Measurements from ENCODE around the gene CWC25.
"Not testable (repeated sequence)": the region's sequence is repeated elsewhere in the genome, so short reads cannot be mapped to it uniquely, and the experiment has no call there.

CWC25 gene

GRCh38 chr17:38853292-38854219 lies 28.4 kb upstream of the CWC25 start, which contains the start of gene RPL23:
RPL23 (minus strand) TSS chr17:38853721; CDS start chr17:38853710, 11 bp downstream.
- DNase-seq (ENCODE audit: low read depth in 2 of 2), result peak; percentile 85 to 86

- DNase-seq (ENCODE audit: low read depth in 2 of 2), result no peak
Measured at GRCh38 chr17:38852771-38853291, 27.7 kb upstream of the CWC25 start.

- no peak for DNase-seq (ENCODE audit: low read depth in 2 of 2)
Measured at GRCh38 chr17:38851434-38851833, 26.3 kb upstream of the CWC25 start.

- DNase-seq (ENCODE audit: low read depth in 2 of 2), result no peak
Measured at GRCh38 chr17:38850374-38850773, 25.3 kb upstream of the CWC25 start.

GRCh38 chr17:38848939-38849605 lies 24.0 kb upstream of the CWC25 start:
- DNase-seq (ENCODE audit: low read depth in 2 of 2), result no peak

DNA sequence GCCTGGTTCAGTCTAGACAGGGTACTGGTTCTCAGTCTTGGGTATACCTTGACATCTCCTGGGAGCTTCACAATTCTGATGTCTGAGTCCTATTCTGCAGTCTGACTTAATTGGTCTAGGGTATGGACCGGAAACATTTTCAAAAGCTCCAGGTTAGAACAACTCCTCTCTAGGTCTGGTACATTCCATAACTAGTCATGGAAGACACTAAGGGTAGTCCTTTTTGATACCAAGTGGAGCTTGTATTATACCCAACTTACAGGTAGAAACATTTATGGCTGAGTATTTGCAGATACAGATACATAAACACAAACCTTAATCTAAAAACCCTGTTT lies 23.4 kb upstream of the CWC25 start:
- no peak for DNase-seq (ENCODE audit: low read depth in 2 of 2)

DNA sequence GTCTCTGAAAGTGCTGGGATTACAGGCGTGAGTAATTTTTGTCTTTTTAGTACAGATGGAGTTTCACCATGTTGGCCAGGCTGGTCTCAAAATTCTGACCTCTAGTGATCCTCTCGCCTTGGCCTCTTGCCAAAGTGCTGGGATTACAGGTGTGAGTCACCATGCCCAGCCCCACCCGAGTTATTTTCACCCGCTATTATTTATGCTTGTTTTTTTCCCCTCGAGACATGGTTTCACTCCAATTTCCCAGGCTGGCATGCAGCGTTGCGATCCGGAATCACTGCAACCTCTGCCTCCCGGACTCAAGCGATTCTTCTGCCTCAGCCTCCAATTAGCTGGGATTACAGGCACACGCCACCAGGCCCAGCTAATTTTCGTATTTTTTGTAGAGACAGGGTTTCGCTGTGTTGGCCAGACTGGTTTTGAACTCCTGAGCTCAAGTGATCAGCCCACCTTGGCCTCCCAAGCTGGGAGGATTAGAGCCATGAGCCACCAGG lies 19.2 kb upstream of the CWC25 start:
- DNase-seq (ENCODE audit: low read depth in 2 of 2), result no peak

DNA sequence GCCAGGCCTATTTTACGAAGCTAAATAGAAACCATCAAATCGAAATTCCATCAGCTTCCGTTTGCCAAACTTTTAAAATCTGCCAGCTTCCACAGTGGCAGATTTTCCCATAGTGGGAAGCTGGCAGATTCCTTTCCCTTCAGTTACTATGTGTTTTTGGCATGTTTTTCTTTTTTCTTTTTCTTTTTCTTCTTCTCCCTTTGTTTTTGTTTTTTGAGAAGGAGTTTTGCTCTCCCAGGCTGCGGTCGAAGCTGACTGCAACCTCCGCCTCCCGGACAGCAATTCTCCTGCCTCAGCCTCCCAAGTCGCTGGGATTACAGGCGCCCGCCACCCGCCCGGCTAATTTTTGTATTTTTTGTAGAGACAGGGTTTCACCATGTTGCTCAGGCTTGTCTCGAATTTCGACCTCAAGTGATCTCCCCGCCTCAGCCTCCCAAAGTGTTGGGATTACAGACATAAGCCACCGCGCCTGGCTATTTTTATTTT lies 684 bp upstream of the CWC25 start:
- no peak for DNase-seq (ENCODE audit: low read depth in 2 of 2)

DNA sequence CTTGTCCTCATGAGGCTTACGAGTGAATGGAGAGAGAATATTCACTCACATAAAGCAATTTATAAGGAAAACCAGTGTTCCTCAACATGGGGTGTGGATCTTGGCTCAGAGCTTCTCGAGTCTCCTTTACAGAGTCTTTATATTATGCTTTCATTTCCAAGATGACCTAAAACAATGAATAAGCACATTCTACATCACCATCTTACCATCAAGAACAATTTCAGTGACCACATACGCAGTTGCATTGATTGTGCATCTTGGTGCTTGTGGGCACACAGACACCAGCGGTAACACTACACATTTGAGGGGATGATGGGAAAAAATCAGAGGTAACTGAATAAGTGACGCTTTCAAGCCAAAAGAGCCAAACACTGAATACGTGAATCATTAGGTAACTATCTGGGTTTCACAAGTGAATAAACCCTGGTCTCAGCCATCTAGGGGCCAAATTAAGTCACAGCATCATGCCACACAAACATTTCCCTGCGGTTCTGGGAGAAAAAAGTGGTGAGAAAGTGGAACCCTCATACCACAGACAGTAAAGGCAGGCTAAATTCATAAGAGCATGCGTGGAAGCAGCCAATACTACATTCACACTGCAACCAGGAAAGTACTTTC lies 9.4 kb downstream of the CWC25 start:
- DNase-seq (ENCODE audit: low read depth in 2 of 2), result no peak

DNA sequence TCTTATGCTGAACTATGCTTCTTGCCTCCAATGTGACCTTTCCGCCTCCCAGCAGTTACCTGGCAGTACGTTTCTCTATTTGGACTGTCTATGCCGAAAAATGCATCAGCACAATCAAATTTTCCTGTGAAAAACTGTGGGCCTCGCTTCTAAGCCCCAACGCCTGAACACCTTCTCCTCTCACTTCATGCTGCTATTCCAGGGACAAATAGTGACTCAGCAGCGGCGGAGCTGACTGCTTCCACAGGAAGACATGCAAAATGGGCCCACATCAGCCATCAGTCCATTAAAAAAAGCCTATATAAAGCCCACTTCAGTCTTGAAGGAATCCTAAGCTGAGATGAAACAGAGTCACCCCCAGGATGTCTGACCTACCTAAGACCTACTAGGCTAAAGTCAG lies 15.3 kb downstream of the CWC25 start:
- no peak for DNase-seq (ENCODE audit: low read depth in 2 of 2)

GRCh38 chr17:38800237-38800760 lies 24.8 kb downstream of the CWC25 start:
- DNase-seq (ENCODE audit: low read depth in 2 of 2), result no peak

- peak; percentile 71 to 85 for DNase-seq (ENCODE audit: low read depth in 2 of 2)
Measured at GRCh38 chr17:38799501-38800236, 25.5 kb downstream of the CWC25 start, which contains the start of gene PIP4K2B. PIP4K2B (minus strand) TSS chr17:38799556; CDS start chr17:38799424, 132 bp downstream.

DNA sequence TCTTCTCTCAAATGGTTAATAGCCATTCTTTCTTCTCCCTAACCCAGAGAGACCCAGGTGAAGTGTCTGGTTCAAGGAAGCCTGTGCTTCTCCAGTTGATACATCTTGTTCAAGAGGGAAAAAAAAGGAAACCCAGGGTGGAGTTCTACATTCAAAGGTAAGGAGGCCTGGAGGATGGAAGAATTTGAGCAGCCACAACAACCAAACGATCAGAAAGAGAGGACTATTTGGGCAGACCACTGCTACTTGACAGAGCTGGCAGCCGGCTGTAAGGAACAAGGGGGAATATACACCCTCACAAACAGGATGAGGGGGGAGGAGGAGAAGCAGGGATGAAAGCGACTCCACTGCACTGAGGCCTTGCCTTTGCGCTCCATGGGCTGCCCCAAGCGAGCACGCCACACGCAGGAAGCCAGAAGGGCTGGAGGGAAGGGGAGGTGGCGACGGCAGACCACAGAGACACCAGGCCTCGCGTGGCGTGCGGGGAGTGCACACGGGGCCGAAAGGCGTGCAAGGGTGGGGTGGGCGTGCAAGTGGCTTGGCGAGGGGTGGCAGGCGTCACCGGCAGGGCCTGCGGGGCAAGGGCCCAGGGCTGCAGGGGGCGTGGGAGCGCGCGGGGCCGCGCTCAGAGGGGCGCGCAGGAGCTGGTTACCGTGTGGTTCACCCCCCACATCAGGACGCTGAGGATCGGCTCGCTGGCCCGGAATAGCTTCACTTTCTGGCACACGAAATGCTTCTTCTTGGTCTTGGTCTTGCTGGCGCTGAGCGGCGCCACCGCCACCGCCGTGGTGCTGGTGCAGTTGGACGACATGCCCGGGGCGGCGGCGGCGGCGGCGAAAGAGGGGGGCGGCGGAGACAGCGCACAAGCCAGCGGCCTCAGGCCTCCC lies 26.3 kb downstream of the CWC25 start:
- peak; percentile 21 to 29 for DNase-seq (ENCODE audit: low read depth in 2 of 2)

- DNase-seq (ENCODE audit: low read depth in 2 of 2), result no peak
Measured at GRCh38 chr17:38797828-38798227, 27.3 kb downstream of the CWC25 start.

GRCh38 chr17:38797158-38797490 lies 28.0 kb downstream of the CWC25 start:
- no peak for DNase-seq (ENCODE audit: low read depth in 2 of 2)

DNA sequence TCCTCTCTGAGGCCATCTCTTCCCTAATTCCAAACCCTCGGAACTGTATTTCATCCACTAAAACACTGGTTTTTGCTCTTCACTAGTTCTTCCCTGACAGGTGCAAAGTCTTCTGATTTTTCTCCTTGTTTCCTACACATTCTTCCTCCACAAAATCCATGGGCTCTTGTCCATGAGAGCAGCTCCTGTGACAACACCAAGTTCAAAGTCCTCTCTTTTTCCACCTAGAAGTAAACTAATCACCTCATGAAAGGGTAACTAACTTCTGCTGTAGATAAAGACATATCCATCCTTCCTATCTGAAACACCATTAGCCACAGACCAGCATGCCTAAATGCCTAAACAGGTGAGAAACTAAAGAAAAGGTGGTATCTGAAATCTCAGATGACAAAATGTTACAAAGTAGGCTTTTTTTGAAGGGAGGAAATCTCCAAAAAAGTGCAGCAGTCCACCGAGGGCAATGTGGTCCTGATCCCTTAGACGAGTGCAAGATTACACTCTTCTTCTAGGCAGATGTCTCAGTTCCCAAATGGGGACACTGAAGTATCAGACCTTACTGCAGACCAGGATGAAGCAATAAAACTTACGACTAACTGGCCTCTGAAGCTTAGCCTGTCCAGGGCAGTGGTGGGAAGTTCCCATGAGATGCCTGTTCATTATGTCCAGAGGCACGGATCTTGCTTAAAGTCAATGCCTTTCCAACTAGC lies 28.5 kb downstream of the CWC25 start:
- DNase-seq (ENCODE audit: low read depth in 2 of 2), result no peak

DNA sequence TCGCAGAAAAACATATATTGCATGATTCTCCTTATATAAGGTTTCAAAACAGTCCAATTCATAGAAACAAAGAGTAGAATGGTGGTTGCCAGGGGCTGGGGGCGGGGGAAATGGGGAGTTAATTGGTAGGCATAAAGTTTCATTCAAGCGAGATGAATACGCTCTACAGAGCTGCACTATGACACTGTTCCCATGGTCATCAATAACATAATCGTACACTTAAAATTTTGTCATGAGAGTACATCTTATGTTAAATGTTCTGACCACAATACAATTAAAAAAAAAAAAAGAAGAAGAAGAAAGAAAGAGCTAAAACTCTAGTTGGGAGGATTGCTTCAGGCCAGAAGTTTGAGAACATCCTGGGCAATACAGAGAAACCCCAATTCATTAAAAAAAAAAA lies 30.9 kb downstream of the CWC25 start:
- no peak for DNase-seq (ENCODE audit: low read depth in 2 of 2)

DNA sequence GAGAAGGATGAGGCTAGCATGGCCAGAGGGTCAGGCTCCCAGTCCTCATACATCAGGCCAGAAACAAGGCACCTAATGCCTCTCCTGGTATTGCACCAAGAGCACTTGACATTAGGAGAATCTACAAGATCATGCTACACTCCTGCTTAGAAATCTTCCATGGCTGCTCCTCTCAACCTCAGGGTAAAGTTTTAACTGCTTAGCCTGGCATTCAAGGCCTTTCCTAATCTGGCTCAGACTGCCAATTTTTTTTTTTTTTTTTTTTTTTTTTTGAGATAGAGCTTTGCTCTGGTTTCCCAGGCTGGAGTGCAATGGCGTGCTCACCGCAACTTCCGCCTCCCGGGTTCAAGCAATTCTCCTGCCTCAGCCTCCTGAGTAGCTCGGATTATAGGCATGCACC lies 34.0 kb downstream of the CWC25 start:
- no peak for DNase-seq (ENCODE audit: low read depth in 2 of 2)

DNA sequence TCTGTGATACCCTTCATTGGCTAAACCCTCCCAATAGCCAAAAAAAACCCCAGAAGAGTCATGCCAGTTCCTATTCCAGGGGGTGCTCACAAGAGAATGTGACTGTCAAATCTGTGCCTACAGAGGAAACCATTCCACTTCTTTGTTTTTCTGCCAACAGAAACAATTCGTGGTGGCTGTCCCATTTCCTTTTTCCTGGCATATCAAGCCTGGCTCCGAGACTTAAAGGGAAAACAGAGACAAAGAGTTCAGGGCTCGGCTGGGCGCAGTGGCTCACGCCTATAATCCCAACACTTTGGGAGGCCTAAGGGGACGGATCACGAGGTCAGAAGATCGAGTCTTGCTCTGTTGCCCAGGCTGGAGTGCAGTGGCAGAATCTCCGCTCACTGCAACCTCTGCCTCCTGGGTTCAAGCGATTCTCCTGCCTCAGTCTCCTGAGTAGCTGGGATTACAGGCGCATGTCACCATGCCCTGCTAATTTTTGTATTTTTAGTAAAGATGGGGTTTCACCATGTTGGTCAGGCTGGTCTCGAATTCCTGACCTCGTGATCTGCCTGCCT lies 34.9 kb downstream of the CWC25 start:
- DNase-seq (ENCODE audit: low read depth in 2 of 2), result not testable (repeated sequence)
